Femur (tissue), 1 donor: ENCODE results near the gene SMNDC1.

Experiments
- DNase-seq: peaks from one replicate; pipeline ENCODE4 v3.0.0-alpha.2; 2017

Gene SMNDC1

DNA sequence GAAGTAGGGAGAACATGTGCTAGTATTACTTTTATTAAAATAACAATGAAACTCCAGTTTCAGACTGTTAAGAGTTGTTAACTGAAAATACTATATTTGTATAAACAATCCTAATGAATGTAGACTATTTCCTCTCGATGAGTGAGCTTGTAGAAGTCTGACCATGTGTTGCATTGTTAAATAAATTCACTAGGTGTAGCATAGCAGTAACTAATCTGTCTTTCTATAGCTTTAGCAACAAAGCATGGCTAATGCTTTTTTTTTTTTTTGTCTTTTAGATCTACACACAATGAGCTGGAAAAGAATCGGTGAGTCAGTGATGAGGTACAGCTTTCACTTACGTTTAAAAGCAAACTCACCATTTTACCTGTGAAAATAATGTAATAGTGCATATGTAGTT lies 60.2 kb downstream of the SMNDC1 start:
- DNase-seq = no peak

DNA sequence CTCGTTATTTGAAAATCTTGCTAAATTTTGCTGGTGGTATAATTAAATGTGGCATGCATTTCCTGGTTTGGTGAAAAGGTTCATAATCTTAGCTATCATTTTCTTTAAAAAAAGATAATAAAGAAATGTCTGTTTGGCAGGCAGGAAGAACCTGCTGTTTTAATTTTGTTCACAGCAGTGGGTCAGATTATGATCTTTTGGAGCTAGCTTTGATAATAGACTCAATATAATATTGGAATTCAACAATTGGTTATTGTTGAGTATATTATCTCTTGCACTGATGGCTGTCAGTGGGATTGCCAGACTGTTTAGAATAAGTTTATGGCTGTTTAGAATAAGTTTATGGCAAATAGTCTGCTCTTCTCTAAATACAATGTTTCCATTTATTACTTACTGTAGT lies 62.2 kb downstream of the SMNDC1 start:
- no peak for DNase-seq

DNA sequence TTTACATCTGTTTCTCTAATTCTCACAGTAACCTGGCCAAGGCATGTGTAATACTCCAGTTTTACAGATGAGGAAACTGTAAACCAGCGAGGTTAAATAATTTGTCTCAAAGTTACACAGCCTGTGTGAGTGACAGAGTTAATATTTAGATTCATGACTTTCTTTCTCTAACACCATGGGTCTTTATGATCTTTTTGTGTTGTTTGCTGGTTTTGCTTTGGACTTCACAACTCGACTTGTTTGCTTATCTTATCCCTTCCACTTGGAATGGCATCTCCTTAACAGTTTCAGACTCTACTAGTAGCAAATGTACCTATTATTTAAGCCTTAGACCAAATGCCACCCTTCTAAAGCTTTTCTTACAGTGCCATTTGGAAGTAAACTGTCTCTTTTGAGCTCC lies 62.9 kb downstream of the SMNDC1 start:
- no peak for DNase-seq

DNA sequence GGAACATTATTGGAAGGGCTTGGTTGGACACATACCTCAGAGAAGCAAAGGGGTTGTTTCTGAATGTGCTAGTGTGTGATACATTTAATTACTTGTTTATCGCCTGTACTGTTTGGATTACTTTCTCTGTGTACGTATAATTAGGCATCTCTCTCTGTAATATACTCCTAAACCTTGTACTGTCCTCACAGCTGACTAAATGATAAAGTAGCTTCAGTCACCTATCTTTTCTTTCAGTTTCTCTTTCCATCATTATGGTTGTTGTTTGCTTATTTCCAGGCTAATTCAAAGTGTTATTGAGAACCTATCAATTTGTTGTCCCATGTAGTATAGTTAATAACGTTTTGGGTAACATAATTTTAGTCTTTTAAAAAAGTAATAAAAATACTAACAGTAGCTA lies 63.3 kb downstream of the SMNDC1 start:
- DNase-seq = no peak
